PC-3 (cell line): ENCODE data around the gene RIPOR3.

Source experiments
- CTCF ChIP-seq: fragments of 300-600 bp; sonication (generic); conservative IDR thresholded peaks from 2 replicates; pipeline ENCODE4 v1.5.1; 2017; ENCODE audit warnings: antibody characterized with exemption, low read depth, mild to moderate bottlenecking, low read length
- EZH2 ChIP-seq: fragments of 300-600 bp; sonication (generic); IDR thresholded peaks from one replicate; pipeline ENCODE4 v1.6.1; 2017; ENCODE audit warnings: antibody characterized with exemption, mild to moderate bottlenecking, low read length; ENCODE audit not compliant: unreplicated experiment
- EZH2phosphoT487 ChIP-seq: fragments of 300-600 bp; sonication (generic); IDR thresholded peaks from 2 replicates; pipeline ENCODE4 v1.6.1; 2018; ENCODE audit warnings: mild to moderate bottlenecking, antibody characterized with exemption, low read length, borderline replicate concordance

GRCh38 chr20:50621068-50621665 lies 70.2 kb downstream of the RIPOR3 start:
- no peak for TF ChIP-seq CTCF
- no peak for TF ChIP-seq EZH2
- TF ChIP-seq EZH2phosphoT487: no peak
